Activated CD8-positive, alpha-beta memory T cell treated with anti-CD3 and anti-CD28 coated beads, Interleukin-2, amount 50 U/mL, for 1 hour (primary cell): ENCODE results near the gene NCAM1.

ENCODE experiments used
- DNase-seq: peaks from one replicate; pipeline ENCODE4 v3.0.0-alpha.2; 2020; ENCODE audit errors: extremely low read depth

NCAM1 gene

DNA sequence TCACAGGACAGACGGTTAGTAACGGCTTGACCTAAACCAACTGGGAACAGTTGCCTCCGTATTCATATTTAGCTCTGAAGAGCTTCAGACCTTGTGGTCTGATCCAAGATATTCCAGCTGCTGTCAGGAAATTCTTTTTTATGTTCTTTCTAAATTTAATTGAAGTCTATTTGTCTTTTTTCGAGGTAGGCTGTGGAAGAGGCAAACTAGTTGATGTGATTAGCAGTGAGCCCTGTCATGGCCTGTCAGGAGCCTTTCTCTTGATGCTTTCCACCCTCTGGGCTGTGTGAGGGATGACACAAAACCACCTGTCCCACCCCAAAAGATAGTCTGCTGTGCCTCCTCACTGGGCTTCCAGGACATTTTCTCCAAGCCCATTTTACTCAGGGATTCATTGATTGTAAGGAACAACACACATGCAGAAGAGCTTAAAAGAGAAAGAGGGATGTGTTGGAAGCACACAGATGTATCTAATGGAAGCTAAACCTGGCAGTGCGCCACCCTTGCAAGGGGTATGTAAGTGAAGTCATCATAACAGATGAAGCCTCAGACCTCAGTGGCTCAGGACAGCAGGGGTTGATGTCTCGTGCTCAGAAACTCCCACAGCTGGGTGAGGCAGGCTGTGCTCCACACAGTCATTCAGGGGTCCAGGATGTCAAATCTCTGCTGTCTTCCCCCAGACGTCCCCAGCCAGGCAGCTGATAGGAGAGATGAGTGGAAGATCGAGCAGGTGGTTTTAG lies 170.0 kb downstream of the NCAM1 start:
- DNase-seq = no peak

DNA sequence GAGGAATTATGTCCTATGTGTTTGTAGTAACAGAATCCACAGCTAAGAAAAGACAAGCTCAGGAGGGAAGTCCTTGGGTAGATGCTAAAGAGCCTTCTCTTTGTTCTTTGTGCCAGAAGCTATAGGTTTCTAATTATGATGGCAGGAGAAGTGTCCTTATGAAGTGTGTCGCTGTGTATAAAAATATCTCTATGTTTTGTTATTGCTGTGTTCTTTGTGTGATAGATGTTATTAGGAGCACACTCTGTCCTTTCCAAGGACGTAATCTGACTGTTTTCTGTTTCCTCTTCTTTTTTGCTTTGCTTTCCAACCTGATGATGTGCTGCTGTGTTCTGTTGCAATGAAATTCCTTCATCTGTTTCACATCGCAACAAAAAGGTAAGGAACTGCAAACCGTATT lies 171.9 kb downstream of the NCAM1 start:
- no peak for DNase-seq

DNA sequence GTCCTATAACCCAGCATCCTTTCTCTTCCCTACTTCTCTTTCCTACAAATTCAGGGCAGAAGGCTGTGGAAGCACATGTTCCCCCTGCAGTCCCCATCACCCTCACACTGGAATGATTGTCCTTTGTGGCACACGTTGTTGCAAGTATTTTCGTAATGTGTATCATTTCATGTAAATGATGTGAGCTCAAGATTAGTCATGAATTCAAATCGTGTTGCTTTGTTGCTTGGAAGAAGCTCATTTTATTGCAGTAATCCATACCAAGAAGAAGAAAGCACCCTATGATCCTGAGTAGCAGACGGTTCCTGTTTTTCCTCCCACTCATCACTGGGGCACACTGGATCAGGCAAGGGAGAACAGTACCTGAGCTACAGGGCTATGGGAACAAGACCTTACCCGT lies 173.4 kb downstream of the NCAM1 start:
- DNase-seq = no peak

DNA sequence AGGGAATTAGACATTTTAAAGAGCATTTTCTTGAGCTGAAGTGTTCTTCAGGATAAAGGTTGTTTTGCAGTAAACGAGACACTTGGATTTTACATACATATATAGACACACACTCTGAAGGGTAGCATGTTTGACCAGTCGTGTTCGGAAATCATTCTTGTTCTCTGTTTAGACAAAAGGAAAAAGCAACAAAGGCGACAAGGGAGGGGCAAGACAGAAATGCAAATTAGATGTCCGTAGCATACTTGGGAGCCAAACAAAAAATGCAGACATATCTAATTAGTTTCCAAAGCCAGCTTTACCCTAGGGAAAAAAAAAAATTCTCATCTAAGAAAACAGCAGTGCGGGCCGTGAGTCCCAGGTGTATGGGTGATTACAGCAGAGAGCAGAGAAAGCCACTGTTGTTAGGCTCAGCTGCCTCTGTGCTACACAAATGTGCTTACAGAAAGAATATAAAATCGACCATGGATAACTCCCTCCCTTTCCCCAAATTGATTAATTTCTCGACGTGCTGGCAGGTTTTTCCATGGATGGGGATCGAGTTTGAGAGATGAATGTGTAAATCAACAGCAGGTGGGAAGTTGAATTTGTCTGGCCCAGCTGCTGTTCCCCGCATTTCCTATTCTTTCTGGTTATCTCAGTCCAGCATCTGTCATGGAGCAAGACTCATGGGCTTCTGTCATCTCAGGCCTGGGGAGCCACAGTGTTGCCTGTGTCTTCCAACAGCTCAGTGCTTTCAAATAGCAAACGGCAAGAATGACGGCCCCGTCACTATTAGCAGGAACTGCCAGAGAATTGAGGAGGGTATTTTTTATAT lies 176.7 kb downstream of the NCAM1 start:
- no peak for DNase-seq

DNA sequence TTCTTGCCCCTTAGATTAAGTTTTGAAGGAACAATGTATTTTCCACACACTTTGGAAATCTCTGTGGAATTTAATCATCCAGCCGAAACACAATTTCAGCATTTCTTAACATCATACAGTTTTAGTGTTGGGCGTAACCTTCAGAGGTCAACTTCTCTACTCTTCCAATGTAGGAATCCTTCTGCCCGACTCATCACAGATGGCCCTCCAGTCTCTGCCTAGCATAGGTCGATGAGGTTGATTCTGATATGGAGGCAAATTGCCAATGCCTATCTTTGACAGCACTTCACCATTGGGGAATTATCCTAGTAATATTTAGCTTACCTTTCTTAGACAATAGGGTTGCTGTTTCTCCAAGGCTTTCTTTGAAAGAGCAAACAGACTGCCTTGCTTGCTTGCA lies 177.5 kb downstream of the NCAM1 start:
- no peak for DNase-seq

DNA sequence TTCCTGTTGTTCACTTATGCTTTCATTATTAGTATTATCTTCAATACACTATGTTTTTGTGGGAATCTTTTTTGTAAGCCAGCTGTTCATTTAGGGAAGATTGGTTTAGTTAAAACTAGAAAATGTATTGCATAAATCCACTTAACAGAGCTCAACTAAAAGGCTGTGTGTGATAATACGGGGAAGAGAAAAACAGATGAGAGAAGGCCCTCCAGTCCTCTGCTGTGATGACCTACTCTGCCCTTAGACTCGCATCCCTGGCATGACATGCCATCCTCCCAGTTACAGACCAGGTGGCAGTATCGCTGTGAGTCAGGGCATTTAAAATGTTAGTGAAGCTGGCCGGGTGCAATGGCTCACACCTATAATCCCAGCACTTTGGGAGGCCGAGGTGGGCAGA lies 179.8 kb downstream of the NCAM1 start:
- DNase-seq = no peak

DNA sequence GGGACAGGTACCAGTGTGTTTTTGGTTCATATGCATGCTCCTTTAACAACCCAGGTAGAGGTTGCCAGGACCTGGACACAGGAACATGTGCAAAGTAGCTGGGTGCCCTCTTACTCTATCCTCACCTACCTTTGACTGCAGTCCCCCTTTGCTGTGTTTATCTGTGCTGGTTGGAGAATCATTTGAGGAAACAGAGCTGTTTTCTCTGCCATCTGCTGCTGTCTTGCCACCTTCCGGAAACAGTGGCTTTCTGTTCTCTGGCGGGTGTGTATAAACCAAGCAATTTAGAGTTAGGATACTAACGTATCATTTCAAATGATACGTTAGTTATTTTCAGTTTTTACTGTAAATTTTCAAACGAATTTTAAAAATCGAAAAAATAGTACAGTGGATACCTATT lies 181.3 kb downstream of the NCAM1 start:
- DNase-seq = no peak

DNA sequence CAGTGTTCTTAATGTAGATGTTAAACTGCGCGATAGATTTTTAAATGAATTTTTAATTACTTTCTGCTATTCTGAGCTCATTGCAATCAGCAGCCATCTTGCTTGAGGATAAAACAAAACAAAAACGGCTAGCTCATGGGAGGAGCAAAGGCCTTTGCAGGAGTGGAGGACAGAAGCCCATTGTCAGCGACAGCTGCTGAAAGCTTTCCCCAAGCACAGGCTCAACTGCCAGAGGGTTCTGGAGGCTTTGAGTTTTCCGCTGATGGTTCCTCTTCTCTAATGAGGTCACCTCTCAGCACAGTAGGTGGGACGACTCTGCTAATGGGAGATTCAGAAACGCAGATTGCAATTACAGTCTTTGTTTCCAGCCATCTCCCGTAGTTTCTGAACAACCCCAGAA lies 186.0 kb downstream of the NCAM1 start:
- no peak for DNase-seq

DNA sequence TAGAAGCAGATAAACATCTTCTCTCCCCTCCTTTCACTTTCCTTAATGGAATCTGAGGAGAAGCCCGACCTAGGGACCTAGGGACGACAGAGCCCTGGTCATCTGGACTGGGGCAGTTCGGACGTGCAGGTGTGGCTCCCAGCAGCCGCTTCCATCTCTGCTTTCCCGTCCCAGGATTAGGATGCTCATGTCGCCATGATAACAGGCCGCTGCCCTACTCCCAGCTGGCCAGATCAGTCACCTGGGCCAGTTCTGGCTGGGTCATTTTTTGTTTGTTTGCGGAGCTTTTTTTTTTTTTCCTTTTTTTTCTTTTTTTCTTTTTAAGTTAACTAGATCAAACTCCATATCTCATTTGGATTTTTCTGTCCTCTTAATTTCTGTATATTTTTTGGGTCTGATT lies 186.9 kb downstream of the NCAM1 start:
- no peak for DNase-seq

DNA sequence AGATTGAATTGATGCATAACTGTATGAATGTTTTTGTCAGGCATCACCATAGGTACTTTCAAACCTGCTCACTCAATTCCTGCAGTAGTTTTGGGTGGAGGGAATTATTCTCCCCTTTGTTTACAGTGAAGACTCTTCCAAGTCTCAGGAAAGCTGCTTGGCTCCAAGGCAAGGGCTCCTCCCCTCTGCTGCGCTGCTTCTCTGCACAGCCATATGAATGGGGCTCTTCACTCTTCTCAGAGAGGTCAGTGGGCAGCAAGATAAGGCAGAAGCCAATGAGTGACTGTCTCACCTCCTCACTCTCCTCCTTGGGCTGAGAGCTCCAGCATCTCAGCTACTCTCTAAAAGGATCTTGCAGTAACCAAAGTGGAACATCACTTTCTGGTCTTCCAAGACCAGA lies 187.4 kb downstream of the NCAM1 start:
- DNase-seq = no peak

DNA sequence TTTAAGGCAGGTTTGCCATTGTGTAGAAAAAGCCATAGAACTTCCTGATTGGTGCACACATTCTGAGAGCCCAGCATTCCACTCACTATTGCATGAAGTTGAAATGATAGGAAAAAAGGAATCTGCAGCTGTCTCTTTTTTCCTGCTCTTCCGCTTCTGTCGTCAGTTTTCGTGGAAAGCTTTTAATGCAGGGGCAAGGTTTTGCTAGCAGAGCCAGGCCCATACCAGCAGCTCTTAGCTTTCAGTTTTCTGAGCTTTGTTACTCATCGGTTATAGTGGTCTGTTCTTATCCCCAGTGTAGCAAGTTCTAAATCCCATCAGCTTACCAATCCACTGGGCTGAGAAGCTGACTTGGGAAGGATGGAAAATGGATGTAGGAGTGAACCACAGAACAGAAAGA lies 190.3 kb downstream of the NCAM1 start:
- DNase-seq = no peak

DNA sequence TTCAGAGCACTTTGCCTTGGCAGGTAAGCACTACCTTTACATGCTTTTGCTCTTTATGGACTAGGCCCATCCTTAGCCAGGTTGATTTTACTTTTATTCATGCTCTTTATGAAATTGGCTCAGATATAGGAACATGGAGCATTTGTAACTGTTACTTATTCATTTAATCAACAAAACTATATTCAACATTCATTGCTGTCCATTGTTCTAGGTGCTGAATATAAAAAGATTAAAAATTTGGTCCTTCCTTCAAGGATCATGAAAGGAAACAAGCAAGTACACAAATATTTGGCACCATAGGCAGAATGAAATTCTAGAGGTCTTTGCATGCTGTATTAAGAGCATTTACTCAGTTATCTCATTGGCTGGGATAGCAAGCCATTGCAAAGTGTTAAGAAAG lies 191.3 kb downstream of the NCAM1 start:
- no peak for DNase-seq

DNA sequence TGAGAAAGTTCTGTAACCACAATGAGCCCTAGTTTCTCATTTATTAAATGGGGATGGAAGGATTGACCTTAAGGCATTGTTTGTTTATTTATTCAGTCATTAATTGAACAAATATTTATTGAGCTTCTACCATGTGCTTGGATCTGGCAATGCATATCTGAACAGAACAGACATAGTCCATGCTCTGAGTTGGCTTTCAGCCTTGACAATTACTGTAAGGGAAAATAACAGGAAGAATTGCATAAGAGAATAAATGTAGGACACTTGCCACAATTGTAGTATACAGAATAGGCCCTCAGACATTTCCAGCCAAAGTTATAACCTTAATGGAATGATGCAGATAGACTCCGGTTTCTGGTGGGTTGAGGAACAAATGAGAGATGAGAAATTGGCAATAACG lies 192.6 kb downstream of the NCAM1 start:
- DNase-seq = no peak

DNA sequence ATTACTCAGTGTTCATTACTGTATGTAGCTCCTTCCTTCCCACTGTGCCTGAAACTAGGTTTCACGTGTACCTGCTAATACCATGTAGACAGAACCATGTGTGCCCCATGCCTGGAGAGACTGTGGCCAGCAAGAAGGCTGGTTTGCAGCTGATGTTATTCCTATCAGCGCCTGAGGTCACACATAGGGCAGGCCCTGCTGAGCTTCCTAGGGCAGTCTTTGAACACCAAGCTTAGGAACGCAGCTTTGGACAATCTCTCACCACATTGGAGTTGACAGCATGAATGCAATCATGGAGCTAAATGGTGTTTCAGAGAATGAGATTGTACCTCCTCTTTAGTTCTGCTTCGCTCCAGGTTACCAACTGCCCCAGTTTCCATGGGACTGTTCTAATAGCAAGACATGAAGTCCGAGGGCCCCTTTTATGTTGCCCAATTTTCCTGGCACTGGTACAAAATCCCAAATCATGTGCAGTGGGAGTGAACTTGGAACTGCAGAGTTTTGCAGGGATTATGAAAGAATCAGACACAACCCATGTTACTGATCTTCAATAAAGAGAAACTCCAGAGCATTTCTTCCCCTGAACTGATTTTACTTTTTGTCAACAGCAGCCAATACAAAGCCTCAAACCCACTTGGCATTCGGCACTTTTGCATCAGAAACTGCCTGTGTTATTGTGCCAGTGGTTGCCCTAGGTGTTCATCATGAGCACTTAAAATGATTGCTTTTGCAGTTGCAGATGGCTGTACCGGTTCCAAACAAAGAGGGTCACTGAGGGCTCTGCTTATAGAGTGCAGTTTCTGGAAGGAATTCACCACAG lies 199.0 kb downstream of the NCAM1 start:
- no peak for DNase-seq

DNA sequence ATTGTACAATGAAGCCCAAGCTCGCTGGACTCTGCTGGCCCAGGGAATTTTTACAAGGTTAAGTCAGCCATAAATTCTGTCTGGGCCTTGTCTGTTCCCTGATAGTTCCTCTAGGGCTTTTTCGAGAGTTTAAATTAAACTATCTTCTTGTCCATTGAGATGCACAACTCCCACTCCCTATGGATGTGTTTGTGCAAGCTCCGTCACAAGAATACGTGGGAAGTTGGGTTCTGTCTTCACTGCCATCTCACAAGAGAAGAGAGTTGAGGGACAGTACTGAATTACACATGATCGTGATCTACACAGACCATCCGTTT lies 199.5 kb downstream of the NCAM1 start:
- no peak for DNase-seq

DNA sequence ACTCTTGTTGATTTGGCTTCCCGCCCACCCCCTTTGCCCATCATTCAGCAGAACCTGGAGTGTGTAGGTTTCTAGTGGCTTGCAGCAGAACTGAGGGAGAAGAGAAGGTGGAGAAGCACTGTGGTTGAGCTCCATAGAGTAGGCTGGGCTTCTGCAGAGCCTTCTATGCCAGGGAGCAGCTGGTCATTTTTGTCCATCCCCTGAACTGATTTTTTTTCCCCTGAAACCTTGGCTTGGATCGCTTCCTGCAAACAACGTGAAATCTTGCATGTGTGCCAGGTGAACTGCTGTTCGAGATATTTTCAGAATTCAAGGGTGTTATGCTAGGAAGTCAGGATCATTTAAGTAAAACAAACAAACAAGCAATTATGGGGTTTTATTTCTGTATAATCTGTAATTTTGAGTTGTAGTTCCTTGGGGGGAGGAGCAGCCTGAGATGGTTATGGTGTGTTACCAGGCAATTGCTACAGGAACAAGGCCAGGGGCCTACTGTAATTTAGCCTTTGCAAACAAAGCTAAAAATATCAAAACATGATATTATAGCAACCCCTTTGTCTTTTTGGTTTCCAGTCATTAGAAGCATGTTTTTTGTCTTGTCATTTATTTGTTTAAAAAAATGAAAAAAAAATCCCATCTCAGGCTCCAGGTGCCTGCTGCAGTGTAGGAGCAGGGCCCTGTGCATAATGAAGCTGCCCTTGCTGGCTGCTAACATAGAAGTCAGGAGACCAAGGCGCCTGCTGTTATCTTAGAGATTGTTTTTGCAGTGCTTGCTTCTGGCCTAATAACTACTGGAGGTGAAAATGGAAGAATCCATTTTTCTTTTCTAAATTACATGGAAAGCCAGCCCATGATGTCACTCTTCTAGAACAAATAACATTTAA lies 200.7 kb downstream of the NCAM1 start:
- no peak for DNase-seq

DNA sequence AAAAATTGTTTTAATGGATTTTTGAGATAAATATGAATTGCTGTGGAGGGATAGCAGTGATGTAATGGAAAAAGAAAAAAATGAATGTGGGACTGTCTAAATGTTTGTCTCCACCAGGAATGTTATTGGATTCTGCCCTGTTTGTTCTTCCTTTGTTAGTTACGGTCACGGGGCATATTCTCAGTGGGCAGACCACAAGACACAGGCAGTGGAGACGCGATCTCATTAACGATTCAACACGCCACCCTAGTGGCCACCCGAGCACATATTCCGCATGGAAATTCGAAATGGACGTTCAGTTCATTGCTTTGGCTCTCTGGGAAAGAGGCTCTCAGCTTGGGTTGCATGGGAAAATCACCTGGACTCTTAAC lies 201.4 kb downstream of the NCAM1 start:
- DNase-seq = no peak

DNA sequence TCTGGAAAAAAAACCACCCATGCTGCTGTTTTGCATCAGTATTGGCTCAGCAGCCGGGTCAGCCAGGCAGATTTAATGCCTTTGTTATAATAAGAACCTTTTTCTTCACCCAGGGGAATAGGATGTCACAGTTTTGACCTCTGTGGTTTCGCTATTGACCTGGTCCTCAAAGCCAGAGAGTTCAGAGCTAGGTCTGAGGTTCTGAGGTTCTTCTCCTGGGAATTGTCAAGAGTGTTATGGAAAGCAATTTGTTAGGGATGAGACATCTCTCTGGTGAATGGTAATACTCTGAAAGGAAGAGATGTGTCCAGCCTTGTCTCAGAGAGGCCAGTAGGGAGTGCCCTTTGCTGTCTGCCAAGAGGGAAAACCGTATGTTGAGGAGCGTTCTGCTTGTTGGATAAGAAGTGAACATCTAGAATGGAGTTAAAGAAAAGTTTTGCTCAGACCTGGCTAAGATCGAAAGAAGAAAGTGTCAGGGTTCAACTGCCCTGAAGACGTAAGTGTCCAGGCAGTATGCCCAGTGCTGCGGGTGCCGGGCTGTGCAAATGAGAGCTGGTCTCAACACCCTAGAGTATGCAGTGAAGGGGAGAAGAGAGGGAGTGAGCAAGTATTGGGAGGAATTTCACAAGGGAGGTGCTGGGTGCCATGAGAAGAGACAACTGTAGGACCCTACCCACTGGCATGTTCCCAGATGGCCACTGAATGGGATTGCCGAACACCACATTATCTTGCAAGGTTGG lies 202.2 kb downstream of the NCAM1 start:
- DNase-seq = no peak

DNA sequence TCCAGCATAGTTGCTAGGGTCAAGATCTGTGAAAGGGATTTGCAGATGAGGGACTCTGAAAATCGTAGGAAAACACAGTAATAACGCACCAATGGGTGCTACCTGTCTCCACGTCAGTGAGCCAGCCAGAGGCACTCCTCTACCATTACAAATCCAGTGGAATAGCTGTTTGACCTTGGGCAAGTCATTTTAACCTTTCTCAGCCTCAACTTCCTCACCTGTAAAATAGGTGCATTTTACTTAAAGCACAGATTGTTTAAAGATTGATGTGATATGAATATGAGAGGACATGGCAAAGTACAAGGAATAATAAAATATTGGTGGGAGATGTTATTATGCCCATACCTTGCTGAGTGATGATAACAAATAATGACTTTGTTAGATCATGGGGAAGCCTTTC lies 205.1 kb downstream of the NCAM1 start:
- no peak for DNase-seq

DNA sequence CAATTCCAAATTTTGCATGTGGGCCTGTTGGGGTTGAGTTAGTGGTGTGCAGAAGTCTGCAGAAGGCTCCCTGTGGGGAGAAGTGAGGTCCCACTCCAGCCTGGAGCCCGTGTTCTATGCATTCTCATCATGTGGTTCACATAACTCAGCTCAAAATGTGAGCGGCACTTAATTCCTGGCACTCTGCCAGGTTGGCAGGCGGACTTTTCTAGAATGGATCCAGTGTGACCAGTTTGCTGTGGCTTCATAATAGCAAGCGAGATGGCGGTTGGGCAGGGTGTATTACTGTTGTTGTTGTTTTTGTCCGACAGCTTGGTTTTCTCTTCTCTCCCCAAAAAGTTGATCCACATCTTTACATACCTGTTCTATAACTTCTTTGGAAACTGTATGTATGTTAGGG lies 206.4 kb downstream of the NCAM1 start:
- no peak for DNase-seq
